ENCODE results near the gene C1orf167. TPM values are rescaled to one million over a fixed set of nuclear protein-coding genes. Genes with fewer than 3 reads are reported as not detected.

C1orf167 gene
- polyA plus RNA-seq, 1 of the 3 experiments (the other 2 are of a cell fraction): 0.10 TPM

- H3K9ac ChIP-seq: no peak overlapping the region
- H3K36me3 ChIP-seq (replicated peaks in 1 of 2; ENCODE audit: control insufficient read depth in 1 of 2, insufficient read depth in 2 of 2, low read length in 1 of 2): no peaks in the 10 kb centered on the region
- no peak overlapping the region for H3K4me2 ChIP-seq
- ChIA-PET CTCF (interaction anchor here (0.6 kb wide), 1 partner anchor 172 kb away, joined by 4 read pairs; no protein-coding TSS in a partner anchor), POLR2A (no interaction called here)
- WGBS (ENCODE audit: low lambda C conversion rate): 78% methylated on average over 7 of the region's 9 CpGs
- DNase-seq: no peak
- no peak overlapping the region for H3K27ac ChIP-seq (ENCODE audit: low read depth in 2 of 2, low read length in 1 of 2)
- no peaks in the 10 kb centered on the region for H3K9me2 ChIP-seq
- no peak overlapping the region for H2AFZ ChIP-seq (ENCODE audit: low read depth)
- peaks cover 0 to 6% of the 10 kb centered on the region in 2 experiments; a peak in 1 of 4 replicates for H3K4me1 ChIP-seq (ENCODE audit: control insufficient read depth in 1 of 2, insufficient read depth in 2 of 2, low read depth in 1 of 2, low read length in 1 of 2)
- H3K79me2 ChIP-seq (ENCODE audit: insufficient read depth): no peaks in the 10 kb centered on the region
- H4K20me1 ChIP-seq (ENCODE audit: insufficient read depth): no peaks in the 10 kb centered on the region
- H3K9me3 ChIP-seq: no peaks in the 10 kb centered on the region
- H3F3A ChIP-seq (replicated peaks; ENCODE audit: insufficient read depth): no peaks in the 10 kb centered on the region
- no peak overlapping the region for H3K4me3 ChIP-seq (ENCODE audit: low read depth in 2 of 2, low read length in 1 of 2)
- H3K27me3 ChIP-seq (ENCODE audit: insufficient read depth): no peaks in the 10 kb centered on the region
- TF ChIP-seq TCF12 (IDR thresholded peaks at IDR 0.05) (no peak), RXRA (IDR thresholded peaks at IDR 0.05; ENCODE audit: borderline replicate concordance, low read depth) (no peak), GABPA (IDR thresholded peaks at IDR 0.05; ENCODE audit: low read depth) (no peak)
These were observed 16.3 kb downstream of the C1orf167 start for GRCh38 chr1:11778336-11778735.

- Histone ChIP-seq H3K36me3 (replicated peaks in 1 of 2; ENCODE audit: control insufficient read depth in 1 of 2, insufficient read depth in 2 of 2, low read length in 1 of 2) (no peaks in the 10 kb centered on the region), H3K9ac (no peak overlapping the region), H4K20me1 (ENCODE audit: insufficient read depth) (no peaks in the 10 kb centered on the region), H3K79me2 (ENCODE audit: insufficient read depth) (no peaks in the 10 kb centered on the region), H3K9me3 (no peaks in the 10 kb centered on the region), H3K27me3 (ENCODE audit: insufficient read depth) (no peaks in the 10 kb centered on the region), H3F3A (replicated peaks; ENCODE audit: insufficient read depth) (no peaks in the 10 kb centered on the region), H3K9me2 (no peaks in the 10 kb centered on the region), H3K4me3 (ENCODE audit: low read depth in 2 of 2, low read length in 1 of 2) (no peak overlapping the region), H3K4me2 (no peak overlapping the region), H3K4me1 (ENCODE audit: control insufficient read depth in 1 of 2, insufficient read depth in 2 of 2, low read depth in 1 of 2, low read length in 1 of 2) (peaks cover 0 to 6% of the 10 kb centered on the region in 2 experiments; a peak in 1 of 4 replicates), H3K27ac (ENCODE audit: low read depth in 2 of 2, low read length in 1 of 2) (no peak overlapping the region), H2AFZ (ENCODE audit: low read depth) (no peak overlapping the region)
- ChIA-PET CTCF (interaction anchor here (0.8 kb wide), 1 partner anchor 11 kb away, joined by 3 read pairs; no protein-coding TSS in a partner anchor), POLR2A (no interaction called here)
- 73% methylated on average over 11 of the region's 15 CpGs for WGBS (ENCODE audit: low lambda C conversion rate)
- TF ChIP-seq RFX5 (IDR thresholded peaks at IDR 0.05; ENCODE audit: low read length) (no peak), JUND (IDR thresholded peaks at IDR 0.05) (no peak), POLR2AphosphoS5 (IDR thresholded peaks at IDR 0.05; ENCODE audit: low read depth, low read length) (no peak), IRF3 (IDR thresholded peaks at IDR 0.05; ENCODE audit: low read depth, low read length) (no peak), TEAD4 (IDR thresholded peaks at IDR 0.05; ENCODE audit: borderline replicate concordance, insufficient read depth) (no peak), EP300 (IDR thresholded peaks at IDR 0.05; ENCODE audit: borderline replicate concordance in 1 of 2, low read depth in 1 of 2, low read length in 1 of 2) (no peak), RAD21 (IDR thresholded peaks at IDR 0.05; ENCODE audit: low read length) (no peak), CHD2 (IDR thresholded peaks at IDR 0.05; ENCODE audit: low read length, partially characterized antibody) (no peak), USF1 (IDR thresholded peaks at IDR 0.05; ENCODE audit: borderline replicate concordance, low read depth) (no peak), GABPA (IDR thresholded peaks at IDR 0.05; ENCODE audit: low read depth) (no peak), ZBTB33 (IDR thresholded peaks at IDR 0.05; ENCODE audit: borderline replicate concordance, low read depth) (no peak), CTCF (IDR thresholded peaks at IDR 0.05) (no peak), EZH2phosphoT487 (IDR thresholded peaks at IDR 0.05; ENCODE audit: borderline replicate concordance, low read depth) (no peak)
- no peak for DNase-seq
These were observed 17.0 kb downstream of the C1orf167 start for GRCh38 chr1:11778844-11779623.

Measured in SK-N-SH (cell line).